Spinal cord (tissue), 10 donors: ENCODE results near the gene PCDHGC3. TPM values are rescaled to one million over a fixed set of nuclear protein-coding genes. Genes with fewer than 3 reads are reported as not detected.
"Not testable (repeated sequence)": the region's sequence is repeated elsewhere in the genome, so short reads cannot be mapped to it uniquely, and the experiment has no call there.

Experiments
- DNase-seq, 6 donors: peaks; one replicate each; pipeline versions ENCODE4 v3.0.0 to v3.0.0-alpha.2; 2013 to 2015; ENCODE audit warnings: low spot score in 6 of 6, low read depth in 4 of 6
- H3K27ac ChIP-seq: one replicate; pipeline ENCODE4 v1.5.1; 2013; ENCODE audit warnings: low read depth, low read length, control low read depth
- H3K27me3 ChIP-seq: one replicate; pipeline ENCODE4 v1.6.1; 2013; ENCODE audit warnings: low read length; ENCODE audit not compliant: control insufficient read depth, insufficient read depth
- H3K36me3 ChIP-seq: one replicate; pipeline ENCODE4 v1.6.1; 2013; ENCODE audit warnings: low read length; ENCODE audit not compliant: control insufficient read depth, insufficient read depth
- H3K4me1 ChIP-seq: one replicate; pipeline ENCODE4 v1.6.1; 2013; ENCODE audit warnings: low read length; ENCODE audit not compliant: control insufficient read depth, insufficient read depth
- H3K4me3 ChIP-seq: one replicate; pipeline ENCODE4 v1.5.1; 2013; ENCODE audit warnings: low read depth, low read length, control low read depth
- H3K9me3 ChIP-seq: one replicate; pipeline ENCODE4 v1.6.1; 2013; ENCODE audit warnings: low read length; ENCODE audit not compliant: control insufficient read depth, insufficient read depth
- WGBS: methylation state at CpG from one replicate; pipeline ENCODE4 v1.1.5; 2013; ENCODE audit warnings: missing lambda C conversion rate; ENCODE audit not compliant: insufficient coverage; 5-methylcytosine and 5-hydroxymethylcytosine counted together
- long read RNA-seq, 4 donors: transcript quantifications; one replicate each; lab custom pipeline, GENCODE V29; 2026
- polyA plus RNA-seq, 2 donors: library from polyadenylated mRNA; unstranded; fragments of 120-200 nt; gene quantifications; one replicate each; pipeline ENCODE4 v1.2.1, GENCODE V29; 2013; ENCODE audit not compliant: insufficient read length in 2 of 2
- total RNA-seq, 2 donors: library from RNA; depleted of rRNA in 1 of 2; stranded (reverse); fragments of 120-200 nt in 1 of 2; fragments of >200 nt in 1 of 2; gene quantifications; one replicate each; pipeline versions ENCODE4 v1.2.3 to v1.2.4, GENCODE V29; 2013 to 2014
- donor health status: healthy.

Gene PCDHGC3
- total RNA-seq (100 to 1,000 TPM; 114 to 205 TPM), polyA plus RNA-seq (100 to 1,000 TPM; 603 to 678 TPM)
- long read RNA-seq, donor 1, full-length matches to known transcripts, result 108 of 119 reads
- long read RNA-seq, donor 1, partial matches to known transcripts, result 11 of 119 reads
- long read RNA-seq, donor 1, other reads (novel, unspliced or antisense), result 0 of 119 reads
- long read RNA-seq, donor 2, full-length matches to known transcripts, result 131 of 164 reads
- long read RNA-seq, donor 2, partial matches to known transcripts, result 33 of 164 reads
- long read RNA-seq, donor 2, other reads (novel, unspliced or antisense), result 0 of 164 reads
- long read RNA-seq, donor 3, full-length matches to known transcripts, result 126 of 166 reads
- long read RNA-seq, donor 3, partial matches to known transcripts, result 40 of 166 reads
- long read RNA-seq, donor 3, other reads (novel, unspliced or antisense), result 0 of 166 reads
- long read RNA-seq, donor 4, full-length matches to known transcripts, result 19 of 19 reads
- long read RNA-seq, donor 4, partial matches to known transcripts, result 0 of 19 reads
- long read RNA-seq, donor 4, other reads (novel, unspliced or antisense), result 0 of 19 reads

GRCh38 chr5:141475625-141476131, at the start of gene PCDHGC3:
Gene PCDHGC3, plus strand, starts transcription at chr5:141475966. Its CDS starts 151 bp downstream, at chr5:141476117.
- H3K4me3 ChIP-seq, result peak within 1 kb of the TSS; percentile 58
- peak in 4 of 6 donors; percentile 85 to 97 (median 91) for DNase-seq
- H3K36me3 ChIP-seq, result peaks cover 9% of the 10 kb centered on the region
- H3K9me3 ChIP-seq, result no peaks in the 10 kb centered on the region
- under 1% methylated on average over 28 of the region's 28 CpGs for WGBS
- peak within 1 kb of the TSS; percentile 87 for H3K27ac ChIP-seq
- peaks cover 34% of the 10 kb centered on the region for H3K4me1 ChIP-seq
- no peaks in the 10 kb centered on the region for H3K27me3 ChIP-seq

GRCh38 chr5:141427783-141428426, 47.9 kb upstream of the PCDHGC3 start:
- Histone ChIP-seq H3K27ac (no peak overlapping the region), H3K9me3 (peaks cover 65% of the 10 kb centered on the region), H3K36me3 (peaks cover 19% of the 10 kb centered on the region), H3K4me1 (peaks cover 21% of the 10 kb centered on the region), H3K4me3 (no peak overlapping the region), H3K27me3 (no peaks in the 10 kb centered on the region)
- 34% methylated on average over 53 of the region's 53 CpGs for WGBS
- no peak for DNase-seq

GRCh38 chr5:141430332-141431113, 45.2 kb upstream of the PCDHGC3 start, which contains the start of gene PCDHGA12:
Gene PCDHGA12, plus strand, starts transcription at chr5:141430507. Its CDS starts 253 bp downstream, at chr5:141430760.
- peaks cover 17% of the 10 kb centered on the region for H3K4me1 ChIP-seq
- peaks cover 56% of the 10 kb centered on the region for H3K9me3 ChIP-seq
- 14% methylated on average over 31 of the region's 33 CpGs for WGBS
- peaks cover 15% of the 10 kb centered on the region for H3K36me3 ChIP-seq
- no peaks in the 10 kb centered on the region for H3K27me3 ChIP-seq
- peak in 2 of 6 donors; percentile 39 to 61 for DNase-seq
- no peak within 1 kb of the TSS for H3K27ac ChIP-seq
- peak within 1 kb of the TSS; percentile 5 for H3K4me3 ChIP-seq

DNA sequence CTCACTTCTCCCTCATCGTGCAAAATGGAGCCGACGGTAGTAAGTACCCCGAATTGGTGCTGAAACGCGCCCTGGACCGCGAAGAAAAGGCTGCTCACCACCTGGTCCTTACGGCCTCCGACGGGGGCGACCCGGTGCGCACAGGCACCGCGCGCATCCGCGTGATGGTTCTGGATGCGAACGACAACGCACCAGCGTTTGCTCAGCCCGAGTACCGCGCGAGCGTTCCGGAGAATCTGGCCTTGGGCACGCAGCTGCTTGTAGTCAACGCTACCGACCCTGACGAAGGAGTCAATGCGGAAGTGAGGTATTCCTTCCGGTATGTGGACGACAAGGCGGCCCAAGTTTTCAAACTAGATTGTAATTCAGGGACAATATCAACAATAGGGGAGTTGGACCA, 44.5 kb upstream of the PCDHGC3 start:
- no peak overlapping the region for H3K27ac ChIP-seq
- peaks cover 15% of the 10 kb centered on the region for H3K36me3 ChIP-seq
- no peaks in the 10 kb centered on the region for H3K27me3 ChIP-seq
- H3K4me1 ChIP-seq, result peaks cover 17% of the 10 kb centered on the region
- WGBS, result 15% methylated on average over 37 of the region's 37 CpGs
- peaks cover 49% of the 10 kb centered on the region for H3K9me3 ChIP-seq
- DNase-seq, result no peak
- peak overlapping the region; percentile 5 for H3K4me3 ChIP-seq

- H3K27me3 ChIP-seq, DNase-seq, H3K27ac ChIP-seq, H3K4me3 ChIP-seq: not testable (repeated sequence)
- Histone ChIP-seq H3K9me3 (peaks cover 43% of the 10 kb centered on the region), H3K4me1 (peaks cover 17% of the 10 kb centered on the region), H3K36me3 (peaks cover 15% of the 10 kb centered on the region)
- WGBS, result 26% methylated on average over 30 of the region's 38 CpGs
Measured at GRCh38 chr5:141432308-141432707, 43.5 kb upstream of the PCDHGC3 start.

GRCh38 chr5:141432726-141433125, 43.0 kb upstream of the PCDHGC3 start:
- H3K4me1 ChIP-seq, result peaks cover 17% of the 10 kb centered on the region
- peaks cover 12% of the 10 kb centered on the region for H3K36me3 ChIP-seq
- not testable (repeated sequence) for DNase-seq, H3K27ac ChIP-seq, H3K4me3 ChIP-seq, H3K27me3 ChIP-seq
- WGBS, result 17% methylated on average over 23 of the region's 29 CpGs
- peaks cover 40% of the 10 kb centered on the region for H3K9me3 ChIP-seq

- DNase-seq, result no peak
- Histone ChIP-seq H3K4me1 (peaks cover 17% of the 10 kb centered on the region), H3K27me3 (no peaks in the 10 kb centered on the region), H3K9me3 (peaks cover 38% of the 10 kb centered on the region), H3K27ac (no peak overlapping the region), H3K4me3 (no peak overlapping the region), H3K36me3 (peaks cover 7% of the 10 kb centered on the region)
- WGBS, result 100% methylated on average over 1 of the region's 2 CpGs
Measured at GRCh38 chr5:141434006-141434405, 41.8 kb upstream of the PCDHGC3 start.

- Histone ChIP-seq H3K4me1 (peaks cover 3% of the 10 kb centered on the region), H3K27ac (no peak overlapping the region), H3K27me3 (no peaks in the 10 kb centered on the region), H3K9me3 (peaks cover 30% of the 10 kb centered on the region), H3K36me3 (peaks cover 7% of the 10 kb centered on the region), H3K4me3 (no peak overlapping the region)
- no peak for DNase-seq
- WGBS, result no CpG with 5 or more reads among the region's 2 CpGs
Measured at GRCh38 chr5:141437221-141437620, 38.5 kb upstream of the PCDHGC3 start.
